Endometrium (tissue), 2 donors: Measurements from ENCODE around the gene ZNF397.

Experiments
- FAIRE-seq: peaks from 2 replicates; lab custom pipeline; 2012; peaks lifted over from hg19 to GRCh38; lab: Jason Lieb, UNC
- donor health status: control.
- donor health status: control.

Gene ZNF397

DNA sequence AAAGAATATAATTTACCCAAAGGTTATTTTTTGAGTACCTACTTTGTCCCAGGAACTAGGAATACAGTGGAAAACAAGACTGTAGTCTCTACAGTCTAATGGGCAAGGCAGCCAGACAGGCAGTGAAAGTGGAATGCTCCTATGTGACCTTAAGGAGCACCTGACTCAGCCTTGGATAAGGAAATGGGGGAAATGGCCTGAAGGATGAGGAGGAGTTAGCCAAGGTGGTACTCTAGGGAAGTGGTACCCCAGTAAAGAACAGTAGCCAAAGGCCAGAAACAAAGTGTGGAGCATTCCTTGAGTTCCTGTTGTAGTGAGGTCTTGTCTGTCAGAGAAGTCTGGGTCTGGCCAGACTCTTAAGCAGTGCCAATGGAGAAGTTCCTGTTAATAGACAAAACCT lies 6.0 kb downstream of the ZNF397 start:
- no peak for FAIRE-seq

- no peak for FAIRE-seq
These were observed 6.8 kb downstream of the ZNF397 start for GRCh38 chr18:35247412-35248249.

DNA sequence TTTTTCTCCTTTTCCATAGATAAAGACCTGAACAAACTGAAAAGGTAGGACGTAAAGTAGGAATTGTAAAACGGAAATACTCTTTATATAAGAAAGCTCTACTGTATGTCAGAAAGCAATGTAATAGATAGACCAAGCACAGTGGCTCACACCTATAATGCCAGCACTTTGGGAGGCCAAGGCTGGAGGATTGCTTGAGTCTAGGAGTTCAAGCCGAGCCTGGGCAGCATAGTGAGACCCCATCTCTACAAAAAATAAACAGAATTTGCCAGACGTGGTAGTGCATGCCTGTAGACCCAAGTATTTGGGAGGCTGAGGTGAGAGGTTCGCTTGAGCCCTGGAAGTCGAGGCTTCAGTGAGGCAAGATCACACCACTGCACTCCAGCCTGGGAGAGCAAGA lies 7.6 kb downstream of the ZNF397 start:
- FAIRE-seq: no peak

- no peak for FAIRE-seq
These were observed 11.6 kb downstream of the ZNF397 start for GRCh38 chr18:35252466-35252865.

- FAIRE-seq: no peak
These were observed 12.9 kb downstream of the ZNF397 start for GRCh38 chr18:35253655-35254287.

GRCh38 chr18:35256947-35257346 lies 16.1 kb downstream of the ZNF397 start:
- no peak for FAIRE-seq

DNA sequence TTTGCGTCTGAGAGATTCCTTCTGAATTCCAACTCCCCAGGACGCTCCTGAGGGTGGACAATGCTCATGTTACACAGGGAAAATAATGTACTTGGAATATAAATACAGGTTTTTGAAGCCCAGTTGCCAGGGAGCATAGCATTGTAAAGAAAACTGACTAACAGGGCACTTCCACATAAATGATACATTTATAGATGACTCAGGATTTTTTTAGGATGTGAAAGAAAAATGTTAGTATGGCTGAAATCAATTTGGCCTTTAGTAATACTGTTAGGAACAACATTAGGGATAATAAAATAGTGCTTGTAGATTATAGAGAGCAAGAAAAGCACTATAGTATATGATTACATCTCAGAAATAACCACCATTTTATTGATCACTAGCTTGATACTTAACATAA lies 23.6 kb downstream of the ZNF397 start:
- FAIRE-seq: no peak

- FAIRE-seq: no peak
These were observed 26.4 kb downstream of the ZNF397 start for GRCh38 chr18:35267161-35267651.

- FAIRE-seq: no peak
These were observed 27.0 kb downstream of the ZNF397 start for GRCh38 chr18:35267809-35268208.

GRCh38 chr18:35268821-35269220 lies 28.0 kb downstream of the ZNF397 start:
- no peak for FAIRE-seq

GRCh38 chr18:35271656-35272055 lies 30.8 kb downstream of the ZNF397 start:
- FAIRE-seq: no peak

- no peak for FAIRE-seq
These were observed 35.4 kb downstream of the ZNF397 start for GRCh38 chr18:35276267-35276666.

DNA sequence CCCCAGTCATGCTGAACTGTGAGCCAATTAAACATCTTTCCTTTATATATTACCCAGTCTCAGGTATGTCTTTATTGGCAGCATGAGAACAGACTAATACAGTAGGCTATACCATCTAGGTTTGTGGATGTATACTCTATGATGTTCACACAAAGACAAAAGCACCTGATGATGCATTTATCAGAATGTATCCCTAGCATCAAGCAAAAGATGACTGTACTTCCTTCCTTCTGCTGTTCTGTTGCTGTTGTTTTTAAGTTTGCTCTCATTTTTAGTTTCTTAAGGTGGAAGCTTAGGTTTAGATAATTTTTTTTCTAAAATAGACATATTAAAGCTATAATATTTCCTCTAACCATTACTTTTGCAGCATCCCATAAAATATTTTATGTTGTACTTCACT lies 36.8 kb downstream of the ZNF397 start:
- no peak for FAIRE-seq

GRCh38 chr18:35278085-35278484 lies 37.3 kb downstream of the ZNF397 start:
- FAIRE-seq: no peak

GRCh38 chr18:35278969-35279368 lies 38.1 kb downstream of the ZNF397 start:
- FAIRE-seq: no peak

GRCh38 chr18:35282353-35282752 lies 41.5 kb downstream of the ZNF397 start:
- no peak for FAIRE-seq

DNA sequence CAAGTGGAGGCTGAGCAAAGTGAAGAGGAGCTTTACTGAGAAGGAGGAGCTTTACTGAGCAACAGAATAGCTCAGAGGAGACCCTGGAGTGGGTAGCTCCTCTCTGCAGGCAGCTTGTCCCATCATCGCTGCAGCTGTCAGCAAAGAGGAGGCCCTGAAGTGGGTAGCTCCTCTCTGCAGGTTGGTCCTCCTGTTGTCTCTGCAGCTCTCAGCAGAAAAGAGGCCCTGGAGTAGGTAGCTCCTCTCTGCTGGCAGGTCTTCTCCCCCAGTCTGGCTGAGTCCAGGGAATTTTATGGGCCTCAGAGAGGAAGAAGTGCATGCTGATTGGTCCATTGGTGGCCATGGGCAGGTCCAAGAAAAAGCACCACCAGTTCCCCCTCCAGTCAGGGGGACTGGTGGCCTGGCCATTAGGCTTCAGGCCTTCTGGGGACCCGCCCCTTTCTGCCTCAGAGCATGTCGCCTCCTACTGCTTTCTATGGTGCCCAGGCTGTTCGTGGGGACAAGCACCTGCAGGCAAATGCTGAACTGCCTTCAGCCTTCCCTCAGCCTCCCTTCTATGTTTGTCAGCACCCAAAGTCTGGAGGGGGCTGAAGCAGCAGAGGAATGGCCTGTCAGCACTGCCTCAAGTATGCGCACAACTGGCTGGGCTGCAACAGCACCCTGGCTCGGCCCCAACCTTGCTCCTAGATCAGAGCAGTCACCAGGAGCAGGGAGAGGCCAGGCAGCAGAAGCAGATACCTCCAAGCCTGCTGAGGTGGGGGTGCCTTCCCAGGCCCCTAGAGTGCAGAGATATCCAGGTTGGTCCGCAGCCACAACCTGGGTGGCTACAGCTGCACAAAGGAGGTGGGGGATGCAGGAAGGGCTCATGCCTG lies 43.3 kb downstream of the ZNF397 start:
- no peak for FAIRE-seq

GRCh38 chr18:35284841-35285240 lies 44.0 kb downstream of the ZNF397 start:
- no peak for FAIRE-seq

DNA sequence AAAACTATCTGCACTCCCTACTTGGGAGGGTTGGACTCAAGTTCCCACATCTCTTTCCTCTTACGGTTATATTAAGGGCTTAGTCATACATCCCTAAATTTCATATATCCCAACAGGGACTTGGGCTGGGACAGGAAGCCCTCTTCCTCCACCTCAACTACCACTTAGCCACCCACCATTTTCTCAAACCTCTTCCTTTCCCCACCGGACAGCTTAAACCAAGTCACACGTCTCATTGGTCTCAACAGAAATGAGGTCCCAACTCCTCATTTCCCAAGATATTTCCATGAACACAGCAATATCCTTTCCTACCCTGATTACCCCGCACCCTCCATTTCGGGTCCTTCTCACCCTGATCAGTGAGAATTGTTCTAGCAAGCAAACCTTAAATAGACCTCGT lies 48.5 kb downstream of the ZNF397 start:
- FAIRE-seq: no peak

- FAIRE-seq: no peak
These were observed 48.9 kb downstream of the ZNF397 start for GRCh38 chr18:35289727-35290093.

DNA sequence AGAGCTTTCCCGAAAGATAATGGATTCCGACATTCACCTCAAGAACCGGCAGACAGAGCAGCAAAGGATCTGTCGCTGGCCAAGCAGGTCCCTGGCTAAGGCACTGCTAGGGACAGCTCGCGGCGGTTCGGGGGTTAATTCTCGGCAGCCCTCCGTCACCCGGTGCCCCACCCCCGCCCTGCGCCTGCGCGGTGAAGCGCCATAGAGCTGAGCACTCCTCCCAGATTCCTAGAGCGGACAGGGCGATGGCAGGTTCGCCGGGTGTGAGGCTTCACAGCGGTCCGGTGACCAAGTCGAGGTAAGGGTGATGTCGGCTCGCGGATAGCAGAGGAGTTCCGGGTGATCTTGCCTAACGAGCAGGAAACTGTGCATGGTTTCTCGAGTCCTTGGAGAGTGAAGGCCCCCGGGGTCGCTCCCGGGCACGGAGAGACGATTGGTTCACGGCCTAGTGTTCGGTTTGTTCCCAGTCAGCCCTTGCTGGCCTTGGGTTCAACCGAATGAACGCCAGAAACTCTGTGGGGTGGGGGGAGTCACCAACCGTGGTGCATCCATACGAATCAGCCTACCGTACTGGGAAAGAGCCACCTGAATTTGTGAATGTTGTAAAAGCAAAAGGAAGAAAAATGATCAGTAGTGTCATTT lies 49.4 kb downstream of the ZNF397 start, which contains the start of gene ZSCAN30:
ZSCAN30 (minus strand) TSS at position 136 of the 642 bp plus-strand sequence. CDS start 25,877 bp downstream, outside the sequence.
- FAIRE-seq: peak; percentile 41

GRCh38 chr18:35291166-35291565 lies 50.3 kb downstream of the ZNF397 start:
- no peak for FAIRE-seq
